ENCODE results near the gene SRRM2. TPM values are rescaled to one million over a fixed set of nuclear protein-coding genes. Genes with fewer than 3 reads are reported as not detected.

The SRRM2 gene
- total RNA-seq, 1 donor from 2014 or later: 409 TPM

DNA sequence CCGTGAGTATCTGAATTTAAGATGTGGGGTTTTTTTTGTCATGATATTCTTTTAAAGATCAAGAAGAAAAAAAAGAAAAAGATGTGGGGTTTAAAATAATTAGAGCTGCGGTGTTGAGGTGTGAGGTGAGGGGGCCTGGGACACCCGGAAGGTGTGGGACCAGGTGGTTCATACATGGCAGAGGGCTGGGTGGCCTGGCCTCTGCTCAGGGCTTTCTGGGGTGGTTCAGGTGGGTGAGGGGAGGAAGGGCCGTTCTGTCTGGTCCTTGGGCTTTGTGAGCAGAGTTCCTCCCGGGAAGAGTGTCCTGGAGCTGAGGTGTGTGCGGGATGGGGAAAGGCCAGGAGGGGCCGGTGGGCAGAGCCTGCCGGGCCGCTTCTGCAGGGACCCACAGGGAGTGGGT is 37.4 kb upstream of the SRRM2 start:
- H3K27me3 Mint-ChIP-seq (ENCODE audit: low read depth, unreplicated experiment): peaks cover 1% of the 10 kb centered on the region
- no peaks in the 10 kb centered on the region for H3K4me1 Mint-ChIP-seq (ENCODE audit: low read depth, unreplicated experiment)
- no peak overlapping the region for H3K9ac ChIP-seq (ENCODE audit: low read length)
- H3K79me2 ChIP-seq (ENCODE audit: insufficient read depth, low read length): no peaks in the 10 kb centered on the region
- FAIRE-seq (no peak), DNase-seq (ENCODE audit: low read depth) (no peak)
- H3K36me3 ChIP-seq (ENCODE audit: insufficient read depth, low read length): no peaks in the 10 kb centered on the region
- no peak overlapping the region for H3K27ac ChIP-seq (ENCODE audit: low read depth, low read length)
- no peaks in the 10 kb centered on the region for H3K4me1 ChIP-seq (ENCODE audit: insufficient read depth, low read length)
- H3K9me3 Mint-ChIP-seq (ENCODE audit: unreplicated experiment): no peaks in the 10 kb centered on the region
- peaks cover 18% of the 10 kb centered on the region for H4K20me1 ChIP-seq (ENCODE audit: insufficient read depth, low read length)
- no peaks in the 10 kb centered on the region for H3K27me3 ChIP-seq (ENCODE audit: insufficient read depth, low read length)
- H3K9me3 ChIP-seq (ENCODE audit: insufficient read depth, low read depth, low read length): no peaks in the 10 kb centered on the region
- no peak overlapping the region for H3K27ac Mint-ChIP-seq (ENCODE audit: unreplicated experiment)
- TF ChIP-seq, protein P1, sequence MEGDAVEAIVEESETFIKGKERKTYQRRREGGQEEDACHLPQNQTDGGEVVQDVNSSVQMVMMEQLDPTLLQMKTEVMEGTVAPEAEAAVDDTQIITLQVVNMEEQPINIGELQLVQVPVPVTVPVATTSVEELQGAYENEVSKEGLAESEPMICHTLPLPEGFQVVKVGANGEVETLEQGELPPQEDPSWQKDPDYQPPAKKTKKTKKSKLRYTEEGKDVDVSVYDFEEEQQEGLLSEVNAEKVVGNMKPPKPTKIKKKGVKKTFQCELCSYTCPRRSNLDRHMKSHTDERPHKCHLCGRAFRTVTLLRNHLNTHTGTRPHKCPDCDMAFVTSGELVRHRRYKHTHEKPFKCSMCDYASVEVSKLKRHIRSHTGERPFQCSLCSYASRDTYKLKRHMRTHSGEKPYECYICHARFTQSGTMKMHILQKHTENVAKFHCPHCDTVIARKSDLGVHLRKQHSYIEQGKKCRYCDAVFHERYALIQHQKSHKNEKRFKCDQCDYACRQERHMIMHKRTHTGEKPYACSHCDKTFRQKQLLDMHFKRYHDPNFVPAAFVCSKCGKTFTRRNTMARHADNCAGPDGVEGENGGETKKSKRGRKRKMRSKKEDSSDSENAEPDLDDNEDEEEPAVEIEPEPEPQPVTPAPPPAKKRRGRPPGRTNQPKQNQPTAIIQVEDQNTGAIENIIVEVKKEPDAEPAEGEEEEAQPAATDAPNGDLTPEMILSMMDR (IDR thresholded peaks at IDR 0.05; ENCODE audit: insufficient read depth, low read depth, low read length): no peak
- TF ChIP-seq EZH2 (IDR thresholded peaks at IDR 0.05; ENCODE audit: insufficient read depth, low read length): no peak
- no peak overlapping the region for H3K4me3 ChIP-seq (ENCODE audit: insufficient read depth, low read depth, low read length)
- H3K4me2 ChIP-seq (ENCODE audit: low read length): peak overlapping the region; percentile 67
- no peak overlapping the region for H2AFZ ChIP-seq (ENCODE audit: low read depth, low read length)
- H3K4me3 Mint-ChIP-seq (ENCODE audit: unreplicated experiment): no peak overlapping the region
- H3K36me3 Mint-ChIP-seq (ENCODE audit: low read depth, unreplicated experiment): no peaks in the 10 kb centered on the region

DNA sequence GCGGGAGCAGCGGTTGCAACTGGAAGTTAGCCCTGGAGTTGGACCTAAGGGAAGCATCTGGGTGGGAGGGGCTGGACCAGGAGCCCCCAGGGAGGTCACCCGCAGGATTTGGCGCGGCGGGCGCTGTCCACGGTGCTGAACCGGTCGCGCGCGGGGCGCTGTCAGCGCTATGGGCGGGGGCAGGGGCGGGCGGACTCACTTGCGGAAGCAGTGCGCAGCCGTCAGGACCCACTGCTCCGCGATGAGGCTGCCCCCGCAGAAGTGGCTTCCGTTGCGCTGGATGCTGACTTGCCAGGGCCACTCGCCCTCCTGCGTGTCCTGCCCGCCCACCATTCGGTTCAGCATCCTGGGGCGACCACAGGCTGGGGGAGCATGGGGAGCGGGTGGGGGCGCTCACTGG is 36.9 kb upstream of the SRRM2 start:
- Histone ChIP-seq H3K9ac (ENCODE audit: low read length) (no peak overlapping the region), H3K9me3 (ENCODE audit: insufficient read depth, low read depth, low read length) (no peaks in the 10 kb centered on the region), H2AFZ (ENCODE audit: low read depth, low read length) (no peak overlapping the region), H3K36me3 (ENCODE audit: insufficient read depth, low read length) (no peaks in the 10 kb centered on the region), H3K27me3 (ENCODE audit: insufficient read depth, low read length) (no peaks in the 10 kb centered on the region), H3K27ac (ENCODE audit: low read depth, low read length) (no peak overlapping the region), H3K79me2 (ENCODE audit: insufficient read depth, low read length) (no peaks in the 10 kb centered on the region), H4K20me1 (ENCODE audit: insufficient read depth, low read length) (peaks cover 13% of the 10 kb centered on the region), H3K4me3 (ENCODE audit: insufficient read depth, low read depth, low read length) (no peak overlapping the region), H3K4me2 (ENCODE audit: low read length) (peak overlapping the region; percentile 67), H3K4me1 (ENCODE audit: insufficient read depth, low read length) (no peaks in the 10 kb centered on the region)
- DNase-seq (ENCODE audit: low read depth) (peak; percentile 19), FAIRE-seq (no peak)
- Mint-ChIP-seq H3K4me3 (ENCODE audit: unreplicated experiment) (no peak overlapping the region), H3K27me3 (ENCODE audit: low read depth, unreplicated experiment) (peaks cover 1% of the 10 kb centered on the region), H3K4me1 (ENCODE audit: low read depth, unreplicated experiment) (no peaks in the 10 kb centered on the region), H3K36me3 (ENCODE audit: low read depth, unreplicated experiment) (no peaks in the 10 kb centered on the region), H3K9me3 (ENCODE audit: unreplicated experiment) (no peaks in the 10 kb centered on the region), H3K27ac (ENCODE audit: unreplicated experiment) (no peak overlapping the region)
- no peak for TF ChIP-seq EZH2 (IDR thresholded peaks at IDR 0.05; ENCODE audit: insufficient read depth, low read length)
- TF ChIP-seq, protein P1 (IDR thresholded peaks at IDR 0.05; ENCODE audit: insufficient read depth, low read depth, low read length): no peak

DNA sequence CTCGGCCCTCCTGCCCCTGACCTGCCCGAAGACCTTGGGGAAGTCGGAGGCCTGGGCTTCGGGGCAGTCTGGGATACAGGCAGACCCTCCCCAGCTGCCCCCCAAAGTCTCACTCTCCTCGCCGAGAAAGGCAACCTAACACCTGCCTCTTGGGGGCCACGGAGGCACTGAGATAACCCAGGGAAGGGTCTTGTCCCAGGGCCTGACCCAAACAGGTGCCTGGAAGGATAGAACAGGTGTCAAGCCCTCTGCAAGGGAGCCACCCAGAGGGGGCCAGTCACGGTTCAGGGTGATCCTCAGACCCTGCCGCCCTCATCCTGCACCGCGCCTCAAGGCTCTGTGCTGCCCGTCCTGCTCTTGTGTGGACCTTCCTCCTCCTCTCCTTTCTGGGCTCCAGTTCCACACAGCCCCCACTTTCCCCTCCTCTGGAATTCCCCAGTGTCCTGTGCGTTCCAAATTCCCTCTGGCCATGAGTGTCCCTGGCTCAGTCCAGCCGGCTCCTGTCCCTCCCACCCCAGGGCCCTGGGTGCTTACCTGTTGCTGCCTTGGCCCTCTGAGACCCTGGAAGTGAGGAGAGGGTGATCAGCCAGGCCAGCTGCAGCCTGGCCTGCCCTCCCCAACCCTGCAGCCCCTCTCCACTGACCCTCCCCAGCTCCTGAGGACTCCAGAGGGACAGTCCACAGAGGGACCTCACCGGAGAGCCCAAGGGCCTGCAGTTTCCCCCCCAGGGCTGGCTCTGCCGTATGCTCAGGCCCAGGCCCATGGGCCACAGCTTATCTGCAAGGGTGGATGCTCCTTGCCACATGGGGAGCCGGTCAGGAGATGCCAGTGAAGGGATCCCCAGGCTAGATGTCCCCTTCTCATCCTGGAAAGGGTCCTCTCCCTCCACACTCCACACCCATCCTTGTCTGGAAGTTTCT is 36.2 kb upstream of the SRRM2 start:
- FAIRE-seq: no peak

More for the DNA sequence above, 36.2 kb upstream of the SRRM2 start:
- Histone ChIP-seq H3K36me3 (ENCODE audit: insufficient read depth, low read length) (no peaks in the 10 kb centered on the region), H3K79me2 (ENCODE audit: insufficient read depth, low read length) (no peaks in the 10 kb centered on the region), H3K4me1 (ENCODE audit: insufficient read depth, low read length) (no peaks in the 10 kb centered on the region), H3K9me3 (ENCODE audit: insufficient read depth, low read depth, low read length) (no peaks in the 10 kb centered on the region), H4K20me1 (ENCODE audit: insufficient read depth, low read length) (peaks cover 6% of the 10 kb centered on the region), H3K27me3 (ENCODE audit: insufficient read depth, low read length) (no peaks in the 10 kb centered on the region), H3K4me3 (ENCODE audit: insufficient read depth, low read depth, low read length) (no peak overlapping the region), H3K9ac (ENCODE audit: low read length) (no peak overlapping the region), H2AFZ (ENCODE audit: low read depth, low read length) (no peak overlapping the region), H3K27ac (ENCODE audit: low read depth, low read length) (no peak overlapping the region), H3K4me2 (ENCODE audit: low read length) (peak overlapping the region; percentile 67)
- no peaks in the 10 kb centered on the region for H3K36me3 Mint-ChIP-seq (ENCODE audit: low read depth, unreplicated experiment)
- no peak overlapping the region for H3K4me3 Mint-ChIP-seq (ENCODE audit: unreplicated experiment)
- H3K27ac Mint-ChIP-seq (ENCODE audit: unreplicated experiment): no peak overlapping the region
- no peaks in the 10 kb centered on the region for H3K4me1 Mint-ChIP-seq (ENCODE audit: low read depth, unreplicated experiment)
- DNase-seq (ENCODE audit: low read depth): no peak
- TF ChIP-seq, protein P1 (IDR thresholded peaks at IDR 0.05; ENCODE audit: insufficient read depth, low read depth, low read length): no peak
- no peak for TF ChIP-seq EZH2 (IDR thresholded peaks at IDR 0.05; ENCODE audit: insufficient read depth, low read length)
- H3K9me3 Mint-ChIP-seq (ENCODE audit: unreplicated experiment): no peaks in the 10 kb centered on the region
- H3K27me3 Mint-ChIP-seq (ENCODE audit: low read depth, unreplicated experiment): peaks cover 1% of the 10 kb centered on the region
